Measurements from ENCODE around the gene PRR7.

PRR7 gene

DNA sequence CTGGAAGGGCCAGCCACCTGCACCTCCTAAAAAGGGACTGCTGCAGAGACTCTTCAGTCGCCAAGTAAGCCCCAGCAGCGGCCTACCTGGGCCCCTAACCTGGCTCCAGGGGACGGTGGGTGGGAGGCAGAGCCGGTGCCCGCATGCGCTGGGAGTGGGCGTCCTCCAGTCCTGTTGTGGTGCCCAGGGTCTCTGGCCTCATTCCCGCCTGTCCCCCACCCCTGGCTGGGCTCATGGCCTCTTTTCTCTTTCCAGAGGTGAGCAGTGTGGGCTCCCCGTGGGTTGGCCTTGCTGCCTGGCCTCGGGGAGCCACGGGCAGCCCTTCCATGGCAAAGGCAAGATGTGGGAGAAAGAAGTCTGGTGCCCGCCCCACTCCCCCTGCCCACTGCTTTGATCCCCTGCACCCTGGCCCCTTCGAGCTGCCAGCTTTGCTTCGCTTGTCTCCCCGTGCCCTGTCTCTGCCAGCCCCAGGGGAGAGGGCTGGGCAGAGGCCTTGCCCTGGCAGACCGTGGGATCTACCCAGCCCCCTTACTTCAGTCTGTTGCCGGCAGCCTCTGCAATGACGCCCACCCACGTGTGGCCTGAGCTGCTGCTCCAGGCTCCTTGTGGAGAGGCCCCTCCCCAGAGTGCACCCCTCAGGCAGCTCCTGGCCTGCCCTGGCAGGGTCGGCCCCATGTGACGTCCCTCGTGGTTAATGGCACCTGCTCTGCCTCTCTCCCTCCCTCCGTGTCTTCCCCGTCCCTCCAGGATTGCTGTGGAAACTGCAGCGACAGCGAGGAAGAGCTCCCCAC, 5.4 kb upstream of the PRR7 start:
- Mint-ChIP-seq H3K27me3 (no peaks in the 10 kb centered on the region), H3K4me3 (no peak overlapping the region)
- no peak for ATAC-seq

DNA sequence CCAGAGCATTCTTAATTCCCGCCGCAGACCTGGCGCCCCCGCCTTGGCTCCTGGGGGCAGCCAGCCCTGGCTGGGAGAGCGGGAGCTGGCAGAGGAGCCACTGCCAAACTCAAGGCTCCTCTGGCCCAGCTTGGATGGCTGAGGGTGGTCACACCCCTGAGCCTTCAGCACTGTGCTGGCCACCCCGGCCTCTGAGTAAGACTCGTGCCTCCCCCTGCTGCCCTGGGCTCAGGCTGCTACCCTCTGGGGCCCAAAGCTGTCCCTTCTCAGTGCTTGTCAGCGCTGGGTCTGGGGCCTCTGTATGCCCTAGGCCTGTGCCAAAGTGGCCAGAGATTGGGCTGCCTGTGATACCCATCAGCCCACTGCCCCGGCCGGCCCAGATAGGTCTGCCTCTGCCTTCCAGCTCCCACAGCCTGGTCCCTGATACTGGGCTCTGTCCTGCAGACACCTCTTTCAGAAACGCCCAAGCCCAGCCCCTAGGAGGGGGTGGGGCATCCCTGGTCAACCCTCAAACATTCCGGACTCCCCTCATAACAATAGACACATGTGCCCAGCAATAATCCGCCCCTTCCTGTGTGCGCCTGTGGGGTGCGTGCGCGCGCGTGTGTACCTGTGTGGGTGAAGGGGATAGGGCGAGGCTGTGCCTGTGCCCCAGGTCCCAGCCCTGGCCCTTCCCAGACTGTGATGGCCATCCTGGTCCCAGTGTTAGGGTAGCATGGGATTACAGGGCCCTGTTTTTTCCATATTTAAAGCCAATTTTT, 4.4 kb upstream of the PRR7 start:
- no peak overlapping the region for H3K4me3 Mint-ChIP-seq
- no peaks in the 10 kb centered on the region for H3K27me3 Mint-ChIP-seq
- DNase-seq (no peak), ATAC-seq (no peak)
- H3K4me1 Mint-ChIP-seq = peaks cover 83% of the 10 kb centered on the region
- no peaks in the 10 kb centered on the region for H3K9me3 Mint-ChIP-seq
- no peak overlapping the region for H3K27ac Mint-ChIP-seq

More for the DNA sequence above, 5.4 kb upstream of the PRR7 start:
- H3K4me1 Mint-ChIP-seq = peaks cover 91% of the 10 kb centered on the region
- no peaks in the 10 kb centered on the region for H3K9me3 Mint-ChIP-seq
- H3K27ac Mint-ChIP-seq = peak overlapping the region in 1 of 2 donors; percentile 93
- no peak for DNase-seq

DNA sequence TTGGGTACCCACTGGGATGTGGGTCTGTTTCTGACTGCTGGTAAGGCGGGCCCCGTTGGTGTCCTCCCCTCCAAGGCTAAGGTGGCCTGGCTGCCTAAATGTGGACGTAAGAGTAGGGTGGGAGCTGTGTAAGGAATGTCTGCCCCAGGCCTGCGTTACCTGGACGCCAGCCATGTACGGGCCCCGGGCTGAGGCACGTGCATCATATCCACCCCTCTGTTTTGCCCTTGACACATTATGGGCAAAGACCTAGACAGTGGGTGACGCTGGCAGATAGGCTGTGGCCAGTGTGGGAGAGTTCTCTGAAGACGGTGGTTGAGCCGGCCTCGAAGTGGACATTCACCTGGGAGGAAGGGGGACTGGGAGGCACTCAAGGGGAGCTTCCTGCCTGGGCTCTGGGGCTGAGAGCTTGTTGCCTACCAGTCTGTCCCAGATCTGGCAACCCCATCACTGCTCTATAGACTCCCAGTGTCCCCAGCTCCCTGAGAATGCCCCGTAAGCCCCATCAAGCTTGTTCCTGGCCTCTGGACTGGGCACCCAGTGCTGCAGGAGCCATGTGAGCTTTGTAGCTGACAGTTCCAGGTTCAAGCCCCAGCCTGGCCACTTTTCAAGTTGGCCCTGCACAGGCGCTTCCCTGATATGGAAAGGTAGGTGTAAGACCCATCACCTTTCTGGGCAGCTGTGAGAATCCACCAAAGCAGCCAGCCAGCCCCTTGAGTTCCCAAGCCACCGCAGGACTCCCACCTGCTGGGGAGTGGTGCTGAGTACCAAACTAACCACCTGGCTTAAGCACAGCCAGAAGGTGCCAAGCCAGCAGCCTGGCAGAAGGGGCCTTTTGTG, 3.2 kb upstream of the PRR7 start:
- no peaks in the 10 kb centered on the region for H3K27me3 Mint-ChIP-seq
- peaks cover 82% of the 10 kb centered on the region for H3K4me1 Mint-ChIP-seq

GRCh38 chr5:177444106-177445051, 2.2 kb upstream of the PRR7 start:
- ATAC-seq (peak; percentile 10), DNase-seq (no peak)
- H3K9me3 Mint-ChIP-seq = no peaks in the 10 kb centered on the region
- H3K4me3 Mint-ChIP-seq = peak overlapping the region; percentile 56 to 71
- no peaks in the 10 kb centered on the region for H3K27me3 Mint-ChIP-seq
- H3K4me1 Mint-ChIP-seq = peaks cover 82% of the 10 kb centered on the region
- peak overlapping the region in 1 of 2 donors; percentile 74 for H3K27ac Mint-ChIP-seq

More for the DNA sequence above, 3.2 kb upstream of the PRR7 start:
- Mint-ChIP-seq H3K27ac (no peak overlapping the region), H3K9me3 (no peaks in the 10 kb centered on the region), H3K4me3 (peak overlapping the region; percentile 41 to 71)
- DNase-seq = no peak
- ATAC-seq = no peak

GRCh38 chr5:177445052-177445916, 1.3 kb upstream of the PRR7 start:
- no peak for DNase-seq
- peaks cover 74% of the 10 kb centered on the region for H3K4me1 Mint-ChIP-seq
- no peaks in the 10 kb centered on the region for H3K9me3 Mint-ChIP-seq
- no peak for ATAC-seq
- H3K27me3 Mint-ChIP-seq = no peaks in the 10 kb centered on the region
- peak overlapping the region; percentile 71 to 81 for H3K4me3 Mint-ChIP-seq
- peak overlapping the region; percentile 77 to 88 for H3K27ac Mint-ChIP-seq

GRCh38 chr5:177445917-177446199, 756 bp upstream of the PRR7 start:
- no peak for DNase-seq
- H3K4me3 Mint-ChIP-seq = peak overlapping the region; percentile 71 to 81
- peaks cover 74% of the 10 kb centered on the region for H3K4me1 Mint-ChIP-seq
- no peaks in the 10 kb centered on the region for H3K27me3 Mint-ChIP-seq
- no peak for ATAC-seq
- H3K9me3 Mint-ChIP-seq = no peaks in the 10 kb centered on the region
- H3K27ac Mint-ChIP-seq = peak overlapping the region; percentile 81 to 88

DNA sequence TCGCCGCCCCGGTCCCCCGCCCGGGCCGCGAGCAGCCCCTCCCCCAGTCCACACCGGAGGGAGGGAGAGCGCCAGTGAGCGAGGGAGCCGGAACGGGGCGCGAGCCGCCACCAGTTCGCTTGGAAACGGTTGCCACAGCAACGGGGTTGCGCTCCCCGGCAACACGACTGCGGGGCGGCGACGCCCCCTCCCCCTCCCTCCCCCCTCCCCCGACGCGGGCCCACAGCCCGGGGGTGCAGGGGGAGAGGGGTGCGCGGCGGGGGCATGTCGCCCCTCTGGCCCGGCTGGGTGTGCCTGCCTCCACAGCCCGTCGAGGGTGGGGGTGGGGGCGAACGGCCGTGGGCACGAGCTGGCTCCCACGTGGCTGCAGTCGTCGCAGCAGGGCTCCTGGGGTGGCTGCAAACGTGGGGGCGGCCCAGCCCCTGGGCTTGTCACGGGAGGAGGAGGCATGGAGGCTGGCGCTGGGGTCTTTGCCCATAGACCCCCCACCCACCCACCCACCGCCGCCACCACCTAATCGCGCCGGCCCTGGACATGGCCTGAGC, 524 bp downstream of the PRR7 start:
- no peaks in the 10 kb centered on the region for H3K27me3 Mint-ChIP-seq
- DNase-seq (peak; percentile 57 to 64), ATAC-seq (peak; percentile 44)
- H3K4me1 Mint-ChIP-seq = peaks cover 72% of the 10 kb centered on the region
- H3K4me3 Mint-ChIP-seq = peak overlapping the region in 1 of 2 donors; percentile 76
- H3K9me3 Mint-ChIP-seq = no peaks in the 10 kb centered on the region
- H3K27ac Mint-ChIP-seq = no peak overlapping the region

DNA sequence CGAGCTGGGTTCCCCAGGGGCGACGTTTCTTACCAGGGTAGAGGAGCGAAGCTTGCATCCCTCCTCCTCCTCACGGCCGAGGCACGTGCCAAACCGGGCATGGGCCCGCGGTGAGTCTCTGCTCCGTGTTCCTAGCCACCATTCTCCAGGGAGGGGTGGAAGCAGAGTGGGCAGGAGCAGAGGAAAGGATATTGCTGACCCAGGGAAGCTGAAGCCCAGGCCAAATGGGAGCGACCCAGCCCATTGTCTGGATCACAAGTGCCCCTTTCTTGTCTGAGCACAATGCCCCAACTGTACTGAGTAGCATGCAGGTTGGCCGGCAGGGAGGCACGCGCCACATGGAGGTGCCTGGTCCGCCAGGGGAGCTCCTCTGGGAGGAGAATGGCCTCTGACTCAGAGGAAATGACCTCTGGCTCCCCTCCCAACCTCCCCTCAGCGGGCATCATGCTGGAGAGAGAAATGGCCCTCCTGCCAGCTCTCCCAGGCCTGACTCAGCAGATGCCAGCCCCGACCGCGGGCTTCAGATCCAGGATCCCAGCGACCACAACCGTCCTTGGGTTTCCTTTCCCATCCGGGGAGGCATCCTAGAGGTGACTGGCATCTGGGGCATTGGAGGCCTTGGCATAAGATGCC, 1.1 kb downstream of the PRR7 start:
- H3K9me3 Mint-ChIP-seq = no peaks in the 10 kb centered on the region
- H3K4me3 Mint-ChIP-seq = peak overlapping the region; percentile 59 to 76
- H3K4me1 Mint-ChIP-seq = peaks cover 71% of the 10 kb centered on the region
- no peaks in the 10 kb centered on the region for H3K27me3 Mint-ChIP-seq
- DNase-seq (peak in 1 of 2 donors; percentile 43), ATAC-seq (peak; percentile 2)
- H3K27ac Mint-ChIP-seq = peak overlapping the region; percentile 25 to 74

- Mint-ChIP-seq H3K27ac (peak overlapping the region; percentile 61 to 73), H3K27me3 (no peaks in the 10 kb centered on the region), H3K4me1 (peaks cover 71% of the 10 kb centered on the region), H3K4me3 (peak overlapping the region; percentile 59 to 76), H3K9me3 (no peaks in the 10 kb centered on the region)
- DNase-seq = no peak
- ATAC-seq = no peak
Observed at GRCh38 chr5:177448244-177448950, 1.8 kb downstream of the PRR7 start.

DNA sequence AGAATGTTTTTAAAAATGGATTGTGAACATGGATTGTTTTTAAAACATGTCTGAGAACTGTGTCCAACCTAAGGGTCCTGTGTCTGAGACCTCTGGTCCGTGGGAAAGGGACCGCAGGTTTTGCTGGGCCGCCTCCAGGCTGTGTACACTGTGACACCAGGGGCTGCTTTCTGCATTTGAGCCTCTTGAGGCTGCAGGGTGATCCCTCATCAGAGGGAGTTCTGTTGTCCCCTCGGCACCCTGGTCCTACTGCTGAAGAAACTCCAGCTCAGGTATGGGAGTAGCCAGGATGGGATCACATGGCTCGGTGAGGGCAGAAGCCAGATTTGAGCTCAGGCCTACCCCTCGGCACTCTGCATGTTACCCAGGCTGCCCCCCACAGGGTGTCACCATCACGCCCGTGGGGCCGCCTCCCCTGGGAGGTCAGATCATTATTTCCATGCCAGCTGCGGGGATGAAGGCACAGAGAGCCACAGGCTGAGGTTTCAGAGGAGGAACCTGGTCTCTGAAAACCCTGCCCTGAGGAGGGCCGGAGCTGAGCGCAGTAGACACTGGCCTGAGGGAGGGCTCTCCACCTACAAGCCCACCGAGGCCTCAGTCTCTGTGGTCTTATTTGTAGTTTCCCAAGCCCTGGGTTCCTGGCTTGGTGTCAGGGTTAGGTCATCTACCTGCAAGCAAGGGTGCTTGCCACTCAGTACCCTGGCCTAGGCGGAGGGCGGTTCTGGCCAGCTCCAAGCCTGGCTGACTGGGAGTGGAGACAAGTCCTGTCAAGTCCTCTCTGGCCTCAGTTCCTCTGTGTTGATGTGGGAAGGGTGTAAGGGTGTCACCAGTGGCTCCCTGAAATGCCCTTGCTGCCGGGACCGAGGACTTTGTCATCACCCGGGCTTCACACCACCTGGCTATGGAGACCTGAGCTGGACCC, 2.8 kb downstream of the PRR7 start:
- no peak for ATAC-seq
- no peak for DNase-seq
- Mint-ChIP-seq H3K4me3 (no peak overlapping the region), H3K27ac (peak overlapping the region in 1 of 2 donors; percentile 42), H3K9me3 (no peaks in the 10 kb centered on the region), H3K27me3 (no peaks in the 10 kb centered on the region), H3K4me1 (peaks cover 68% of the 10 kb centered on the region)

- H3K27me3 Mint-ChIP-seq = no peaks in the 10 kb centered on the region
- H3K27ac Mint-ChIP-seq = peak overlapping the region in 1 of 2 donors; percentile 95
- DNase-seq = no peak
- peak overlapping the region in 1 of 2 donors; percentile 31 for H3K4me3 Mint-ChIP-seq
- no peak for ATAC-seq
- peaks cover 54% of the 10 kb centered on the region for H3K4me1 Mint-ChIP-seq
- no peaks in the 10 kb centered on the region for H3K9me3 Mint-ChIP-seq
Observed at GRCh38 chr5:177450667-177451424, 4.2 kb downstream of the PRR7 start.

Data from stimulated activated naive CD8-positive, alpha-beta T cell treated with anti-CD3 and anti-CD28 coated beads, Interleukin-15, amount 100 ng/mL, for 72 hours (primary cell).